T-helper 17 cell (primary cell): ENCODE results near the gene NEDD8. TPM values are rescaled to one million over a fixed set of nuclear protein-coding genes. Genes with fewer than 3 reads are reported as not detected.
"Not testable (repeated sequence)": the region's sequence is repeated elsewhere in the genome, so short reads cannot be mapped to it uniquely, and the experiment has no call there.

Experiments
- ATAC-seq: fragments of 150-1000 bp; cut with Tn5 transposase; 2 replicates; pipeline ENCODE4 v1.10.0; 2021; ENCODE audit warnings: mild to moderate bottlenecking, moderate library complexity
- DNase-seq, 3 donors: peaks; one replicate each; pipeline versions ENCODE4 v3.0.0 to v3.0.0-alpha.2; 2020 to 2021
- H3K9me3 ChIP-seq: one replicate; pipeline ENCODE4 v1.7.0; 2013; ENCODE audit warnings: low read length, mild to moderate bottlenecking; ENCODE audit not compliant: control insufficient read depth, poor library complexity, severe bottlenecking
- H3K27ac Mint-ChIP-seq: one replicate; pipeline ENCODE4 v1.8.0; 2022; ENCODE audit warnings: mild to moderate bottlenecking, moderate library complexity, mixed read lengths
- H3K27me3 Mint-ChIP-seq: one replicate; pipeline ENCODE4 v1.8.0; 2022; ENCODE audit warnings: mixed read lengths
- H3K36me3 Mint-ChIP-seq: one replicate; pipeline ENCODE4 v1.8.0; 2022; ENCODE audit warnings: low read depth, mixed read lengths
- H3K4me1 Mint-ChIP-seq: one replicate; pipeline ENCODE4 v1.8.0; 2022; ENCODE audit warnings: mild to moderate bottlenecking, mixed read lengths
- H3K4me3 Mint-ChIP-seq: one replicate; pipeline ENCODE4 v1.8.0; 2022; ENCODE audit warnings: mild to moderate bottlenecking, moderate library complexity, mixed read lengths
- total RNA-seq, 4 donors: library from RNA in 2 of 4; stranded (reverse) in 2 of 4; gene quantifications; one replicate each; pipeline ENCODE4 v1.2.3 and lab custom pipeline; 2022 to 2026

NEDD8 gene
- total RNA-seq, 2 donors from 2014 or later = 90.0 to 99.5 TPM

GRCh38 chr14:24249230-24250021 lies 17.3 kb upstream of the NEDD8 start:
- ATAC-seq (no peak), DNase-seq (no peak)
- Mint-ChIP-seq H3K27ac (peak overlapping the region; percentile 88), H3K4me3 (no peak overlapping the region), H3K36me3 (peaks cover 6% of the 10 kb centered on the region), H3K27me3 (no peaks in the 10 kb centered on the region), H3K4me1 (peaks cover 24% of the 10 kb centered on the region)
- no peaks in the 10 kb centered on the region for H3K9me3 ChIP-seq

- Mint-ChIP-seq H3K4me3 (peak overlapping the region; percentile 74), H3K36me3 (peaks cover 6% of the 10 kb centered on the region), H3K4me1 (peaks cover 34% of the 10 kb centered on the region), H3K27ac (peak overlapping the region; percentile 89), H3K27me3 (no peaks in the 10 kb centered on the region)
- no peaks in the 10 kb centered on the region for H3K9me3 ChIP-seq
- DNase-seq (no peak), ATAC-seq (no peak)
These were observed 15.3 kb upstream of the NEDD8 start for GRCh38 chr14:24247422-24247821.

GRCh38 chr14:24246765-24247212 lies 14.6 kb upstream of the NEDD8 start:
- Mint-ChIP-seq H3K27ac (peak overlapping the region; percentile 89), H3K4me1 (peaks cover 36% of the 10 kb centered on the region)

GRCh38 chr14:24245350-24245749 lies 13.2 kb upstream of the NEDD8 start:
- not testable (repeated sequence) for H3K27me3 Mint-ChIP-seq, H3K9me3 ChIP-seq, ATAC-seq, DNase-seq, H3K36me3 Mint-ChIP-seq, H3K4me3 Mint-ChIP-seq
- Mint-ChIP-seq H3K4me1 (peaks cover 34% of the 10 kb centered on the region), H3K27ac (peak overlapping the region; percentile 79)

More at GRCh38 chr14:24246765-24247212, 14.6 kb upstream of the NEDD8 start:
- no peaks in the 10 kb centered on the region for H3K9me3 ChIP-seq
- no peaks in the 10 kb centered on the region for H3K27me3 Mint-ChIP-seq
- peaks cover 6% of the 10 kb centered on the region for H3K36me3 Mint-ChIP-seq
- peak overlapping the region; percentile 73 for H3K4me3 Mint-ChIP-seq
- ATAC-seq = no peak
- DNase-seq = no peak

GRCh38 chr14:24243336-24243836 lies 11.2 kb upstream of the NEDD8 start:
- peak overlapping the region; percentile 99 for H3K27ac Mint-ChIP-seq
- peak overlapping the region; percentile 94 for H3K4me3 Mint-ChIP-seq
- H3K27me3 Mint-ChIP-seq = no peaks in the 10 kb centered on the region
- H3K36me3 Mint-ChIP-seq = peaks cover 2% of the 10 kb centered on the region
- H3K4me1 Mint-ChIP-seq = peaks cover 42% of the 10 kb centered on the region
- no peak for ATAC-seq
- no peaks in the 10 kb centered on the region for H3K9me3 ChIP-seq
- DNase-seq = no peak

GRCh38 chr14:24241829-24242443 lies 9.8 kb upstream of the NEDD8 start:
- H3K9me3 ChIP-seq = no peaks in the 10 kb centered on the region
- peak overlapping the region; percentile 99 for H3K27ac Mint-ChIP-seq
- peaks cover 7% of the 10 kb centered on the region for H3K36me3 Mint-ChIP-seq
- DNase-seq (peak; percentile 90 to 93 (median 92)), ATAC-seq (peak; percentile 86)
- H3K4me1 Mint-ChIP-seq = peaks cover 48% of the 10 kb centered on the region
- H3K4me3 Mint-ChIP-seq = peak overlapping the region; percentile 94
- H3K27me3 Mint-ChIP-seq = no peaks in the 10 kb centered on the region

GRCh38 chr14:24240110-24240918 lies 8.1 kb upstream of the NEDD8 start:
- DNase-seq (no peak), ATAC-seq (no peak)
- Mint-ChIP-seq H3K36me3 (peaks cover 16% of the 10 kb centered on the region), H3K4me3 (peak overlapping the region; percentile 57), H3K4me1 (peaks cover 54% of the 10 kb centered on the region), H3K27ac (peak overlapping the region; percentile 99), H3K27me3 (no peaks in the 10 kb centered on the region)
- no peaks in the 10 kb centered on the region for H3K9me3 ChIP-seq

- DNase-seq = no peak
- H3K27ac Mint-ChIP-seq = peak overlapping the region; percentile 91
- peaks cover 16% of the 10 kb centered on the region for H3K36me3 Mint-ChIP-seq
- H3K4me1 Mint-ChIP-seq = peaks cover 58% of the 10 kb centered on the region
- ATAC-seq = no peak
- no peaks in the 10 kb centered on the region for H3K9me3 ChIP-seq
- H3K27me3 Mint-ChIP-seq = no peaks in the 10 kb centered on the region
- H3K4me3 Mint-ChIP-seq = no peak overlapping the region
These were observed 6.4 kb upstream of the NEDD8 start for GRCh38 chr14:24238527-24239037.

- ATAC-seq (no peak), DNase-seq (no peak)
- H3K4me1 Mint-ChIP-seq = peaks cover 58% of the 10 kb centered on the region
- H3K4me3 Mint-ChIP-seq = no peak overlapping the region
- no peaks in the 10 kb centered on the region for H3K9me3 ChIP-seq
- H3K36me3 Mint-ChIP-seq = peaks cover 16% of the 10 kb centered on the region
- H3K27me3 Mint-ChIP-seq = no peaks in the 10 kb centered on the region
- peak overlapping the region; percentile 91 for H3K27ac Mint-ChIP-seq
These were observed 6.0 kb upstream of the NEDD8 start for GRCh38 chr14:24238123-24238522.

- ATAC-seq (no peak), DNase-seq (no peak)
- peak overlapping the region; percentile 91 for H3K27ac Mint-ChIP-seq
- peaks cover 53% of the 10 kb centered on the region for H3K4me1 Mint-ChIP-seq
- H3K27me3 Mint-ChIP-seq = no peaks in the 10 kb centered on the region
- H3K9me3 ChIP-seq = no peaks in the 10 kb centered on the region
- H3K4me3 Mint-ChIP-seq = peak overlapping the region; percentile 28
- peaks cover 16% of the 10 kb centered on the region for H3K36me3 Mint-ChIP-seq
These were observed 5.3 kb upstream of the NEDD8 start for GRCh38 chr14:24237463-24237955.

GRCh38 chr14:24236689-24237462 lies 4.7 kb upstream of the NEDD8 start:
- Mint-ChIP-seq H3K4me3 (peak overlapping the region; percentile 28), H3K36me3 (peaks cover 18% of the 10 kb centered on the region), H3K27me3 (no peaks in the 10 kb centered on the region), H3K4me1 (peaks cover 53% of the 10 kb centered on the region), H3K27ac (peak overlapping the region; percentile 91)
- ATAC-seq (no peak), DNase-seq (no peak)
- H3K9me3 ChIP-seq = no peaks in the 10 kb centered on the region
